K562 (cell line): ENCODE measurements around the gene MAP1A. TPM values are rescaled to one million over a fixed set of nuclear protein-coding genes. Genes with fewer than 3 reads are reported as not detected.

Experiments
- CUX1 ChIP-seq: fragments of 200-800 bp; sonication (Bioruptor generic); IDR thresholded peaks from 2 replicates; pipeline ENCODE4 v1.6.1; 2016; ENCODE audit warnings: missing genetic modification characterization, missing compliant biosample characterization
- GMEB1 ChIP-seq: fragments of 250-450 bp; sonication (Bioruptor Pico); IDR thresholded peaks from 2 replicates; pipeline ENCODE4 v1.4.0; 2020; ENCODE audit warnings: mild to moderate bottlenecking
- SP1 ChIP-seq: sonication (generic); formaldehyde crosslinking; IDR thresholded peaks from 2 replicates; pipeline ENCODE4 v1.8.1; 2022; ENCODE audit warnings: mild to moderate bottlenecking, missing genetic modification reagents
- ZBTB17 ChIP-seq: fragments of 450-650 bp; formaldehyde crosslinking; IDR thresholded peaks from 2 replicates; pipeline ENCODE4 v1.4.0; 2020; ENCODE audit warnings: mild to moderate bottlenecking
- polyA plus RNA-seq, 8 experiments: library from polyadenylated mRNA; depleted of rRNA in 4 of 8; stranded (reverse) in 5 of 8; unstranded in 3 of 8; fragments of >200 nt; fragmentation: Nextera tagmentation in 2 of 8; fragmentation: Illumina TruSeq in 1 of 8; extraction: Ambion mirVana in 2 of 8; extraction: Trizol in 1 of 8; gene quantifications; 2 replicates each; pipeline versions ENCODE4 v1.2.1 to v1.2.3, GENCODE V29; 2011 to 2014; ENCODE audit warnings: inconsistent platforms in 1 of 8, missing spikeins in 1 of 8
- total RNA-seq, 7 experiments: library from RNA; depleted of rRNA in 6 of 7; stranded (reverse); fragments of >200 nt in 6 of 7; fragmentation: Illumina TruSeq in 2 of 7; extraction: Trizol in 2 of 7; gene quantifications; 2 replicates each; pipeline versions ENCODE4 v1.2.1 to v1.2.3, GENCODE V29; 2011 to 2021; ENCODE audit warnings: low replicate concordance in 1 of 7

Gene MAP1A
- total and polyA plus RNA-seq, 9 of the 15 experiments (the other 6 are each of a cell fraction or from before 2014, with no cell fraction given): 2.0 to 20.3 (median 7.3) TPM

DNA sequence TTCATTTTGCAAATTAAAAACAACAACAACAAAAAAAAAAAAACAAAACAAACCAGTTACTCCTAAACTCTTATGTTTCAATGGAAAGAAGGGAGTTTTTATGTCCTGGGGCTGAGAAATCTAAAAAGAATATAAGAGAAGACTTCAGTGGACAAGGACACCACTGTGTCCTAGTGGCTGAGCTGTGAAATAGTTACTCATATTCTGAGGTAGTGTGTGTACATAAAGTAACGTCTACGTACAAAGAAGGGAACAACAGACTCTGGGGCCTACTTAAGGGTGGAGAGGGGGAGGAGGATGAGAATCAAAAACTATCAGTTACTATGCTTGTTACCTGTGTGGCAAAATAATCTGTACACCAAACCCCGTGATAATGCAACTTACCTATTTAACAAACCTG, 18.4 kb upstream of the MAP1A start (continued):
- TF ChIP-seq CUX1 (CRISPR knock-in tag): no peak
- TF ChIP-seq ZBTB17: no peak
- no peak for TF ChIP-seq SP1
- no peak for TF ChIP-seq GMEB1
